SK-N-SH treated with all-trans-retinoic acid at 6 μM for 48 hours (cell line): Measurements from ENCODE around the gene COL25A1.

Experiments
- ATAC-seq: fragments of 200-7000 bp; cut with Tn5 transposase; 3 replicates; pipeline ENCODE4 v1.9.1; 2020; ENCODE audit warnings: mild to moderate bottlenecking, moderate library complexity
- BACH2 ChIP-seq: fragments of 250-450 bp; sonication (Bioruptor Pico); IDR thresholded peaks from 2 replicates; pipeline ENCODE4 v1.9.0; 2021; ENCODE audit warnings: mild to moderate bottlenecking, borderline replicate concordance
- CSDC2 ChIP-seq: fragments of 250-450 bp; sonication (Bioruptor Pico); IDR thresholded peaks from 2 replicates; pipeline ENCODE4 v1.5.0; 2020; ENCODE audit warnings: mild to moderate bottlenecking, moderate library complexity
- ESRRG ChIP-seq: fragments of 250-450 bp; sonication (Bioruptor Pico); IDR thresholded peaks from 2 replicates; pipeline ENCODE4 v1.6.1; 2021; ENCODE audit warnings: mild to moderate bottlenecking
- ISL1 ChIP-seq: fragments of 250-450 bp; sonication (Bioruptor Pico); IDR thresholded peaks from 2 replicates; pipeline ENCODE4 v2.1.2; 2022; ENCODE audit warnings: mild to moderate bottlenecking, moderate library complexity
- PPARA ChIP-seq: fragments of 250-450 bp; sonication (Bioruptor Pico); IDR thresholded peaks from 2 replicates; pipeline ENCODE4 v1.5.0; 2020; ENCODE audit warnings: mild to moderate bottlenecking, borderline replicate concordance
- SNAI2 ChIP-seq: fragments of 250-450 bp; sonication (Bioruptor Pico); IDR thresholded peaks from 2 replicates; pipeline ENCODE4 v1.5.0; 2020; ENCODE audit warnings: mild to moderate bottlenecking, moderate library complexity
- TCF4 ChIP-seq: fragments of 250-450 bp; sonication (Bioruptor Pico); IDR thresholded peaks from 2 replicates; pipeline ENCODE4 v1.8.0; 2021; ENCODE audit warnings: mild to moderate bottlenecking, moderate library complexity, borderline replicate concordance
- TOX ChIP-seq: fragments of 250-450 bp; sonication (Bioruptor Pico); IDR thresholded peaks from 2 replicates; pipeline ENCODE4 v1.8.0; 2021; ENCODE audit warnings: mild to moderate bottlenecking, moderate library complexity, borderline replicate concordance
- ZC3H10 ChIP-seq: fragments of 250-450 bp; sonication (Bioruptor Pico); IDR thresholded peaks from 2 replicates; pipeline ENCODE4 v1.5.1; 2021; ENCODE audit warnings: mild to moderate bottlenecking, moderate library complexity
- ZFP3 ChIP-seq: fragments of 250-450 bp; sonication (Bioruptor Pico); IDR thresholded peaks from 2 replicates; pipeline ENCODE4 v1.5.0; 2020; ENCODE audit warnings: mild to moderate bottlenecking, moderate library complexity
- ZNF565 ChIP-seq: fragments of 450-650 bp; formaldehyde crosslinking; conservative IDR thresholded peaks from 2 replicates; pipeline ENCODE4 v1.5.0; 2020; ENCODE audit warnings: low read depth, mild to moderate bottlenecking, moderate library complexity
- ZNF70 ChIP-seq: fragments of 450-650 bp; formaldehyde crosslinking; IDR thresholded peaks from 2 replicates; pipeline ENCODE4 v1.5.0; 2020; ENCODE audit warnings: mild to moderate bottlenecking, moderate library complexity
- ZNF8 ChIP-seq: fragments of 450-650 bp; formaldehyde crosslinking; IDR thresholded peaks from 2 replicates; pipeline ENCODE4 v1.5.0; 2020; ENCODE audit warnings: mild to moderate bottlenecking, moderate library complexity
- TF ChIP-seq, protein P1 (sequence below): fragments of 250-450 bp; sonication (Bioruptor Pico); IDR thresholded peaks from 2 replicates; pipeline ENCODE4 v1.5.0; 2020; ENCODE audit warnings: mild to moderate bottlenecking, moderate library complexity
- TF ChIP-seq, protein P2 (sequence below): fragments of 250-450 bp; sonication (Bioruptor Pico); IDR thresholded peaks from 2 replicates; pipeline ENCODE4 v1.8.0; 2021; ENCODE audit warnings: low read depth, mild to moderate bottlenecking, moderate library complexity, borderline replicate concordance
- TF ChIP-seq, protein P3 (sequence below): fragments of 250-450 bp; sonication (Bioruptor Pico); IDR thresholded peaks from 2 replicates; pipeline ENCODE4 v1.8.0; 2020; ENCODE audit warnings: mild to moderate bottlenecking, moderate library complexity, borderline replicate concordance
- TF ChIP-seq, protein P4 (sequence below): fragments of 250-450 bp; sonication (Bioruptor Pico); IDR thresholded peaks from 2 replicates; pipeline ENCODE4 v1.5.1; 2021; ENCODE audit warnings: mild to moderate bottlenecking, moderate library complexity
- TF ChIP-seq, protein P5 (sequence below): fragments of 250-450 bp; sonication (Bioruptor Pico); IDR thresholded peaks from 2 replicates; pipeline ENCODE4 v1.5.1; 2020; ENCODE audit warnings: low read depth, mild to moderate bottlenecking, moderate library complexity

The COL25A1 gene

DNA sequence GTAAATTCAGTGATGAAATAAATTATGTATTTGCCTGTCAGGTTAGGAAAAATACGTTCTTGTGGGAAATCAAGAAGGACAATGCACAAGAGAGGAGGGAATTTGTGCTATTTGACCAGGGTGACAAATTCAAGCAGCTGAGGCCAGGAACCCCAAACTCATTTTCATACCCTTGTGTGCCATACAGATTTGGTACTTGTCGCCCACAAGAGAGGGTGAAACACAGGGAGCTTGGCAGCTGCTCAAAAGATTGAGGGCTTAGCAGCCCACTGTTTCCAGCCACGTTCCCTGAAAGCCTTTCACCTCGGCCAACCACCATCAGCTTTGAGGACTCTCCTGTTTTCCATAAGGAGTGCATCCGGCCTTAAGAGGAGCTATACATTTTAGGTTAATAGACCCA is 111.2 kb downstream of the COL25A1 start:
- no peak for ATAC-seq

DNA sequence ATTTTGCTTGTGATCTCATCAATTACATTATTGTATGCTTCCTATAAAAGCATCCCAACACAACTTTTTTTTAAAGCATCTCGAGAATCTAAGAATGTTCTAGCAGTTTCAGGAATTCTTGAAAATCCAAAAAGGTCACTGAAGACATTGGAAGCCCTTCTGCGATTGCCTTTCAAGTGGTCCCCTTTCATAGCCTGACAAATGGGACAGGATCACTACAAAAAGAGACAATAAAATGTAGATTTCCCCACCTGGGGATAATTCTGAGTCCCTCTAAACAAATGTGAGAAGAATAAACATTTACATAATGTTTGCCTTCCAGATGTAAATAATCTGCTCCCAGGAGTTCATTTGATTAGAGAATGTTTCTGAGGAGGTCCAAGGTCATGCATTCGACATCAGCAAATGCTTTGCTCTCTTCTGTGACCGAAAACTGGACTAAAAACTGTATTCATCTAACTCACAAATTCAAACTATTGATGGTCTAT is 116.0 kb downstream of the COL25A1 start:
- no peak for ATAC-seq

More for the DNA sequence above, 111.2 kb downstream of the COL25A1 start:
- TF ChIP-seq ZNF565 (CRISPR knock-in tag) (no peak), BACH2 (CRISPR knock-in tag) (no peak), TOX (CRISPR knock-in tag) (no peak), ZNF70 (CRISPR knock-in tag) (no peak), SNAI2 (CRISPR knock-in tag) (no peak), ISL1 (CRISPR knock-in tag) (no peak)
- TF ChIP-seq, protein P1, sequence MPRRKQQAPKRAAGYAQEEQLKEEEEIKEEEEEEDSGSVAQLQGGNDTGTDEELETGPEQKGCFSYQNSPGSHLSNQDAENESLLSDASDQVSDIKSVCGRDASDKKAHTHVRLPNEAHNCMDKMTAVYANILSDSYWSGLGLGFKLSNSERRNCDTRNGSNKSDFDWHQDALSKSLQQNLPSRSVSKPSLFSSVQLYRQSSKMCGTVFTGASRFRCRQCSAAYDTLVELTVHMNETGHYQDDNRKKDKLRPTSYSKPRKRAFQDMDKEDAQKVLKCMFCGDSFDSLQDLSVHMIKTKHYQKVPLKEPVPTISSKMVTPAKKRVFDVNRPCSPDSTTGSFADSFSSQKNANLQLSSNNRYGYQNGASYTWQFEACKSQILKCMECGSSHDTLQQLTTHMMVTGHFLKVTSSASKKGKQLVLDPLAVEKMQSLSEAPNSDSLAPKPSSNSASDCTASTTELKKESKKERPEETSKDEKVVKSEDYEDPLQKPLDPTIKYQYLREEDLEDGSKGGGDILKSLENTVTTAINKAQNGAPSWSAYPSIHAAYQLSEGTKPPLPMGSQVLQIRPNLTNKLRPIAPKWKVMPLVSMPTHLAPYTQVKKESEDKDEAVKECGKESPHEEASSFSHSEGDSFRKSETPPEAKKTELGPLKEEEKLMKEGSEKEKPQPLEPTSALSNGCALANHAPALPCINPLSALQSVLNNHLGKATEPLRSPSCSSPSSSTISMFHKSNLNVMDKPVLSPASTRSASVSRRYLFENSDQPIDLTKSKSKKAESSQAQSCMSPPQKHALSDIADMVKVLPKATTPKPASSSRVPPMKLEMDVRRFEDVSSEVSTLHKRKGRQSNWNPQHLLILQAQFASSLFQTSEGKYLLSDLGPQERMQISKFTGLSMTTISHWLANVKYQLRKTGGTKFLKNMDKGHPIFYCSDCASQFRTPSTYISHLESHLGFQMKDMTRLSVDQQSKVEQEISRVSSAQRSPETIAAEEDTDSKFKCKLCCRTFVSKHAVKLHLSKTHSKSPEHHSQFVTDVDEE (CRISPR knock-in tag), result no peak
- TF ChIP-seq, protein P2, sequence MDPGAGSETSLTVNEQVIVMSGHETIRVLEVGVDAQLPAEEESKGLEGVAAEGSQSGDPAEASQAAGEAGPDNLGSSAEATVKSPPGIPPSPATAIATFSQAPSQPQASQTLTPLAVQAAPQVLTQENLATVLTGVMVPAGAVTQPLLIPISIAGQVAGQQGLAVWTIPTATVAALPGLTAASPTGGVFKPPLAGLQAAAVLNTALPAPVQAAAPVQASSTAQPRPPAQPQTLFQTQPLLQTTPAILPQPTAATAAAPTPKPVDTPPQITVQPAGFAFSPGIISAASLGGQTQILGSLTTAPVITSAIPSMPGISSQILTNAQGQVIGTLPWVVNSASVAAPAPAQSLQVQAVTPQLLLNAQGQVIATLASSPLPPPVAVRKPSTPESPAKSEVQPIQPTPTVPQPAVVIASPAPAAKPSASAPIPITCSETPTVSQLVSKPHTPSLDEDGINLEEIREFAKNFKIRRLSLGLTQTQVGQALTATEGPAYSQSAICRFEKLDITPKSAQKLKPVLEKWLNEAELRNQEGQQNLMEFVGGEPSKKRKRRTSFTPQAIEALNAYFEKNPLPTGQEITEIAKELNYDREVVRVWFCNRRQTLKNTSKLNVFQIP (CRISPR knock-in tag), result no peak

DNA sequence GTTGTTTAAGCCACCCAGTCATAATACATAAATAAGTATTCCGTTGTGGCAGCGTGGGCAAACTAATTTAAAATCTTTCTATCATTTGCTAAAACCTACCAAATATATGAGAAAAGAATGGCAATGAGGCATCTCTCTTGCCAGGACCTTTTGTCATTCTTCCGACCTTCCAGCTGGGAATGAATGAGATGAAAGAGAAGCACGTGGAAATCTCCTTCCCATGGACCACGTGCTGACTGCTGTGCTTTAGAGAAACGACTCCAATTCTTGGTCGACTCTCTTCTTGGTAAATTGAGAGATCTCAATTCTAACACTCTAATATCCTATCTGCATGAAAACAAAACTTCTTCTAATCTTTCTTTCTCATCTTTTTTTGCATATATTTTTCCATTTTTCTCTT is 116.5 kb downstream of the COL25A1 start:
- TF ChIP-seq, protein P2 (CRISPR knock-in tag), result no peak
- TF ChIP-seq ZNF8 (CRISPR knock-in tag), result no peak
- TF ChIP-seq, protein P3, sequence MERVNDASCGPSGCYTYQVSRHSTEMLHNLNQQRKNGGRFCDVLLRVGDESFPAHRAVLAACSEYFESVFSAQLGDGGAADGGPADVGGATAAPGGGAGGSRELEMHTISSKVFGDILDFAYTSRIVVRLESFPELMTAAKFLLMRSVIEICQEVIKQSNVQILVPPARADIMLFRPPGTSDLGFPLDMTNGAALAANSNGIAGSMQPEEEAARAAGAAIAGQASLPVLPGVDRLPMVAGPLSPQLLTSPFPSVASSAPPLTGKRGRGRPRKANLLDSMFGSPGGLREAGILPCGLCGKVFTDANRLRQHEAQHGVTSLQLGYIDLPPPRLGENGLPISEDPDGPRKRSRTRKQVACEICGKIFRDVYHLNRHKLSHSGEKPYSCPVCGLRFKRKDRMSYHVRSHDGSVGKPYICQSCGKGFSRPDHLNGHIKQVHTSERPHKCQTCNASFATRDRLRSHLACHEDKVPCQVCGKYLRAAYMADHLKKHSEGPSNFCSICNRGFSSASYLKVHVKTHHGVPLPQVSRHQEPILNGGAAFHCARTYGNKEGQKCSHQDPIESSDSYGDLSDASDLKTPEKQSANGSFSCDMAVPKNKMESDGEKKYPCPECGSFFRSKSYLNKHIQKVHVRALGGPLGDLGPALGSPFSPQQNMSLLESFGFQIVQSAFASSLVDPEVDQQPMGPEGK (CRISPR knock-in tag), result no peak
- no peak for ATAC-seq

More for the DNA sequence above, 116.0 kb downstream of the COL25A1 start:
- TF ChIP-seq TCF4 (CRISPR knock-in tag) (no peak), BACH2 (CRISPR knock-in tag) (no peak), ZFP3 (CRISPR knock-in tag) (no peak), ZC3H10 (CRISPR knock-in tag) (no peak), ESRRG (CRISPR knock-in tag) (no peak), ZNF8 (CRISPR knock-in tag) (no peak), CSDC2 (CRISPR knock-in tag) (no peak), PPARA (no peak)
- TF ChIP-seq, protein P4, sequence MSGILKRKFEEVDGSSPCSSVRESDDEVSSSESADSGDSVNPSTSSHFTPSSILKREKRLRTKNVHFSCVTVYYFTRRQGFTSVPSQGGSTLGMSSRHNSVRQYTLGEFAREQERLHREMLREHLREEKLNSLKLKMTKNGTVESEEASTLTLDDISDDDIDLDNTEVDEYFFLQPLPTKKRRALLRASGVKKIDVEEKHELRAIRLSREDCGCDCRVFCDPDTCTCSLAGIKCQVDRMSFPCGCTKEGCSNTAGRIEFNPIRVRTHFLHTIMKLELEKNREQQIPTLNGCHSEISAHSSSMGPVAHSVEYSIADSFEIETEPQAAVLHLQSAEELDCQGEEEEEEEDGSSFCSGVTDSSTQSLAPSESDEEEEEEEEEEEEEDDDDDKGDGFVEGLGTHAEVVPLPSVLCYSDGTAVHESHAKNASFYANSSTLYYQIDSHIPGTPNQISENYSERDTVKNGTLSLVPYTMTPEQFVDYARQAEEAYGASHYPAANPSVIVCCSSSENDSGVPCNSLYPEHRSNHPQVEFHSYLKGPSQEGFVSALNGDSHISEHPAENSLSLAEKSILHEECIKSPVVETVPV (CRISPR knock-in tag), result no peak
- TF ChIP-seq, protein P5, sequence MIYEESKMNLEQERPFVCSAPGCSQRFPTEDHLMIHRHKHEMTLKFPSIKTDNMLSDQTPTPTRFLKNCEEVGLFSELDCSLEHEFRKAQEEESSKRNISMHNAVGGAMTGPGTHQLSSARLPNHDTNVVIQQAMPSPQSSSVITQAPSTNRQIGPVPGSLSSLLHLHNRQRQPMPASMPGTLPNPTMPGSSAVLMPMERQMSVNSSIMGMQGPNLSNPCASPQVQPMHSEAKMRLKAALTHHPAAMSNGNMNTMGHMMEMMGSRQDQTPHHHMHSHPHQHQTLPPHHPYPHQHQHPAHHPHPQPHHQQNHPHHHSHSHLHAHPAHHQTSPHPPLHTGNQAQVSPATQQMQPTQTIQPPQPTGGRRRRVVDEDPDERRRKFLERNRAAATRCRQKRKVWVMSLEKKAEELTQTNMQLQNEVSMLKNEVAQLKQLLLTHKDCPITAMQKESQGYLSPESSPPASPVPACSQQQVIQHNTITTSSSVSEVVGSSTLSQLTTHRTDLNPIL (CRISPR knock-in tag), result no peak
- TF ChIP-seq, protein P3 (CRISPR knock-in tag), result no peak
- TF ChIP-seq, all 23 proteins: peak for 0
